ENCODE data around the gene LUC7L2. TPM values are rescaled to one million over a fixed set of nuclear protein-coding genes. Genes with fewer than 3 reads are reported as not detected.
A peak's percentile ranks its signal among the peaks of the same experiment; 100 is the strongest.

The LUC7L2 gene
- total RNA-seq, 1 donor from 2014 or later, result 94.7 TPM

DNA sequence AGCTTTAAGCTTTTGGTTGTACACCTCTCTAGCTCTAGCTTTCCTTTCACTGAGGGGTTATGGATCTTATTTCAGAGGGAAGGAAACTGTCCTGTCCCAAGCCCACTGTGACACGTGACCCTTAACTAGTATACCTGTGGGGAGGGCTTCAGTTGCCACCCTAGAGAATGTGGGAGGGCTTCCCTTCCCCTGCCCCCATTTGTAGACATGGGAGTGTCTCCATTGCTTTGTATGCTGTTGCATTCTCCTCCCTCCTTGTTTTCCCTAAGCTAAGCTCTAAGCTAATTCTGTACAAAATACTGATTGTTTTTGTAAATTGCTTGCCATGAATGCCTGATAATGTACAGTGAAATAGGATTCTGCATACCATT, 11.2 kb downstream of the LUC7L2 start:
- Mint-ChIP-seq H3K4me3 (ENCODE audit: low read depth) (no peak overlapping the region), H3K9me3 (ENCODE audit: low read depth) (no peaks in the 10 kb centered on the region), H3K27ac (peak overlapping the region; percentile 26), H3K27me3 (no peaks in the 10 kb centered on the region), H3K36me3 (ENCODE audit: insufficient read depth) (peaks cover 4% of the 10 kb centered on the region), H3K4me1 (ENCODE audit: low read depth) (peaks cover 7% of the 10 kb centered on the region)
- DNase-seq (ENCODE audit: low spot score, unreplicated experiment), result no peak
- TF ChIP-seq, protein P1, sequence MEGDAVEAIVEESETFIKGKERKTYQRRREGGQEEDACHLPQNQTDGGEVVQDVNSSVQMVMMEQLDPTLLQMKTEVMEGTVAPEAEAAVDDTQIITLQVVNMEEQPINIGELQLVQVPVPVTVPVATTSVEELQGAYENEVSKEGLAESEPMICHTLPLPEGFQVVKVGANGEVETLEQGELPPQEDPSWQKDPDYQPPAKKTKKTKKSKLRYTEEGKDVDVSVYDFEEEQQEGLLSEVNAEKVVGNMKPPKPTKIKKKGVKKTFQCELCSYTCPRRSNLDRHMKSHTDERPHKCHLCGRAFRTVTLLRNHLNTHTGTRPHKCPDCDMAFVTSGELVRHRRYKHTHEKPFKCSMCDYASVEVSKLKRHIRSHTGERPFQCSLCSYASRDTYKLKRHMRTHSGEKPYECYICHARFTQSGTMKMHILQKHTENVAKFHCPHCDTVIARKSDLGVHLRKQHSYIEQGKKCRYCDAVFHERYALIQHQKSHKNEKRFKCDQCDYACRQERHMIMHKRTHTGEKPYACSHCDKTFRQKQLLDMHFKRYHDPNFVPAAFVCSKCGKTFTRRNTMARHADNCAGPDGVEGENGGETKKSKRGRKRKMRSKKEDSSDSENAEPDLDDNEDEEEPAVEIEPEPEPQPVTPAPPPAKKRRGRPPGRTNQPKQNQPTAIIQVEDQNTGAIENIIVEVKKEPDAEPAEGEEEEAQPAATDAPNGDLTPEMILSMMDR (IDR thresholded peaks at IDR 0.05; ENCODE audit: unreplicated experiment), result no peak

DNA sequence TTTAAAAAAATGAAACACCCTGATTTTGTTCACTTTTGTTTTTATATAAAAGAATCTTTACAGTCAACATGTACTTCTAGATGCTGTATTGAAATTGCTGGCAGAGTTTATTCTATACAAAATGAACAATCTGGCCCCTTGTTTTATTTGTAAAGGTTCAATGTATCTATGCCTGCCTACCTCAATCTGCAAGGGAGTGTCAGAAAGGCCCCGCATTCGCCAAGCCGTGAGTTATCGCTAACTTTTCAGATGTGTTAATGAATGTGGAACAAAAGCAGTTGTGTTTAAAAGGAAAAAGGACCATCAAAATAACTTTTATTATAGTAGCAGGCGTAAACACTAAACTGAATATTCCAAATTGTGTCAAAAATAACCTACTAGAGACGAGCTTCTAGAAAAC, 14.6 kb downstream of the LUC7L2 start:
- TF ChIP-seq, protein P1 (IDR thresholded peaks at IDR 0.05; ENCODE audit: unreplicated experiment), result no peak
- no peaks in the 10 kb centered on the region for H3K9me3 Mint-ChIP-seq (ENCODE audit: low read depth)
- peak overlapping the region; percentile 55 for H3K27ac Mint-ChIP-seq
- H3K27me3 Mint-ChIP-seq, result no peaks in the 10 kb centered on the region
- H3K36me3 Mint-ChIP-seq (ENCODE audit: insufficient read depth), result peaks cover 11% of the 10 kb centered on the region
- H3K4me1 Mint-ChIP-seq (ENCODE audit: low read depth), result peaks cover 7% of the 10 kb centered on the region
- no peak overlapping the region for H3K4me3 Mint-ChIP-seq (ENCODE audit: low read depth)
- no peak for DNase-seq (ENCODE audit: low spot score, unreplicated experiment)

DNA sequence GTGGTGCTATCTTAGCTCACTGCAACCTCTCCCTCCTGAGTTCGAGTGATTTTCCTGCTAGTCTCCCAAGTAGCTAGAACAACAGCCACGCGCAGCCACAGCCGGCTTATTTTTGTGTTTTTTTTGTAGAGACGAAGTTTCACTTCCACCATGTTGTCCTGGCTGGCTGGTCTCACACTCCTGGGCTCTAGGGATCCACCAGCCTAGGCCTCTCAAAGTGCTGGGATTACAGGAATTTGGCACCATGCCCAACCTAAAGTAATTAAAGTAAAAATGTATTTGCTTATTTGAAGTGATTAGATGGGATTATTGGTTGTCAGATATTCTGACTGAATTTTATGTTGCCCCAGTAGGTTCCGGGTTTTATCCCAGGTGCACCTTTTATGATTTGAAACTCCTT, 22.7 kb downstream of the LUC7L2 start:
- TF ChIP-seq, protein P1 (IDR thresholded peaks at IDR 0.05; ENCODE audit: unreplicated experiment), result no peak
- no peaks in the 10 kb centered on the region for H3K4me1 Mint-ChIP-seq (ENCODE audit: low read depth)
- no peaks in the 10 kb centered on the region for H3K9me3 Mint-ChIP-seq (ENCODE audit: low read depth)
- DNase-seq (ENCODE audit: low spot score, unreplicated experiment), result no peak
- no peak overlapping the region for H3K4me3 Mint-ChIP-seq (ENCODE audit: low read depth)
- H3K36me3 Mint-ChIP-seq (ENCODE audit: insufficient read depth), result peaks cover 12% of the 10 kb centered on the region
- no peaks in the 10 kb centered on the region for H3K27me3 Mint-ChIP-seq
- H3K27ac Mint-ChIP-seq, result no peak overlapping the region

DNA sequence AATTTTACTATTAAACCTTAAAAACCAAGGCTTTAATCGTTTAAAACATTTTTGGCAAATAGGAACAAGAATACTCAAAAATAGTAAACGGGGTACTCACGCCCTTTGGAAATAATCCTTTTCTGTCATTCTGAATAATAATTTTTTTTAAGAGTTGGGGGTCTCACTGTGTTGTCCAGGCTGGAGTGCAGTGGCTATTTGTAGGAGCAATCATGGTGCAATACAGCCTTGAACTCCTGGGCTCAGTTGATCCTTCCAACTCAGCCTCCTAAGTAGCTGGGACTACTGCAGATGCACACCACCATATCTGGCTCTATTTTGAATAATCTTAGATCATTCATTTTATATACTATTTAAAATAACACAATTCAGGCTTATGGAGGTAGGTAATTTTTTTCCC, 24.9 kb downstream of the LUC7L2 start:
- H3K4me1 Mint-ChIP-seq (ENCODE audit: low read depth), result peaks cover 4% of the 10 kb centered on the region
- H3K9me3 Mint-ChIP-seq (ENCODE audit: low read depth), result no peaks in the 10 kb centered on the region
- TF ChIP-seq, protein P1 (IDR thresholded peaks at IDR 0.05; ENCODE audit: unreplicated experiment), result no peak
- no peak overlapping the region for H3K4me3 Mint-ChIP-seq (ENCODE audit: low read depth)
- H3K36me3 Mint-ChIP-seq (ENCODE audit: insufficient read depth), result peaks cover 20% of the 10 kb centered on the region
- DNase-seq (ENCODE audit: low spot score, unreplicated experiment), result no peak
- H3K27ac Mint-ChIP-seq, result no peak overlapping the region
- H3K27me3 Mint-ChIP-seq, result no peaks in the 10 kb centered on the region

DNA sequence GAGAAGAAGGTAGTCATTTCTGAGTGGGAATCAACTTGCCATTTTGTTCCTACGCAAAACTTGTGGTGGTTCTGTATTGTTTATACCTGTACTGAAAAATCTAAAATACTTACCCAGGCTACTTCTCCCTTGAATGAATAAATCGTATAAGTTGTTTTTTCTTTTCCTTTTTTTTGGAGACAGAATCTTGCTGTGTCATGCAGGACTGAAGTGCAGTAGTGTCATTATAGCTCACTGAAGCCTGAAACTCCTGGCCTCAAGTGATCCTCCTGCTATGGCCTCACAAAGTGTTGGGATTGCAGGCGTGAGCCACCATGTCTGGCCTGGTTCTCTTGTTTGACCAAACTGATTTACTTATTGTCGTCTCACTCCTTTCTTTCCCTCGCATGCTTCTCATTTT, 27.9 kb downstream of the LUC7L2 start:
- no peaks in the 10 kb centered on the region for H3K27me3 Mint-ChIP-seq
- H3K27ac Mint-ChIP-seq, result peak overlapping the region; percentile 8
- H3K36me3 Mint-ChIP-seq (ENCODE audit: insufficient read depth), result peaks cover 28% of the 10 kb centered on the region
- no peak for DNase-seq (ENCODE audit: low spot score, unreplicated experiment)
- TF ChIP-seq, protein P1 (IDR thresholded peaks at IDR 0.05; ENCODE audit: unreplicated experiment), result no peak
- H3K9me3 Mint-ChIP-seq (ENCODE audit: low read depth), result no peaks in the 10 kb centered on the region
- H3K4me3 Mint-ChIP-seq (ENCODE audit: low read depth), result no peak overlapping the region
- peaks cover 4% of the 10 kb centered on the region for H3K4me1 Mint-ChIP-seq (ENCODE audit: low read depth)

All from progenitor cell of endocrine pancreas (in vitro differentiated cells).